Stimulated activated CD4-positive, alpha-beta T cell treated with anti-CD3 and anti-CD28 coated beads, Interleukin-12 subunit alpha, Interleukin-12 subunit beta, amount 100 ng/mL, for 48 hours (primary cell): Measurements from ENCODE around the gene APOBEC3C.
"Not testable (repeated sequence)": the region's sequence is repeated elsewhere in the genome, so short reads cannot be mapped to it uniquely, and the experiment has no call there.

Source experiments
- DNase-seq, 3 donors: peaks; one replicate each; pipeline ENCODE4 v3.0.0-alpha.2; 2020; ENCODE audit warnings: low read depth in 2 of 3, low spot score in 1 of 3

The APOBEC3C gene

DNA sequence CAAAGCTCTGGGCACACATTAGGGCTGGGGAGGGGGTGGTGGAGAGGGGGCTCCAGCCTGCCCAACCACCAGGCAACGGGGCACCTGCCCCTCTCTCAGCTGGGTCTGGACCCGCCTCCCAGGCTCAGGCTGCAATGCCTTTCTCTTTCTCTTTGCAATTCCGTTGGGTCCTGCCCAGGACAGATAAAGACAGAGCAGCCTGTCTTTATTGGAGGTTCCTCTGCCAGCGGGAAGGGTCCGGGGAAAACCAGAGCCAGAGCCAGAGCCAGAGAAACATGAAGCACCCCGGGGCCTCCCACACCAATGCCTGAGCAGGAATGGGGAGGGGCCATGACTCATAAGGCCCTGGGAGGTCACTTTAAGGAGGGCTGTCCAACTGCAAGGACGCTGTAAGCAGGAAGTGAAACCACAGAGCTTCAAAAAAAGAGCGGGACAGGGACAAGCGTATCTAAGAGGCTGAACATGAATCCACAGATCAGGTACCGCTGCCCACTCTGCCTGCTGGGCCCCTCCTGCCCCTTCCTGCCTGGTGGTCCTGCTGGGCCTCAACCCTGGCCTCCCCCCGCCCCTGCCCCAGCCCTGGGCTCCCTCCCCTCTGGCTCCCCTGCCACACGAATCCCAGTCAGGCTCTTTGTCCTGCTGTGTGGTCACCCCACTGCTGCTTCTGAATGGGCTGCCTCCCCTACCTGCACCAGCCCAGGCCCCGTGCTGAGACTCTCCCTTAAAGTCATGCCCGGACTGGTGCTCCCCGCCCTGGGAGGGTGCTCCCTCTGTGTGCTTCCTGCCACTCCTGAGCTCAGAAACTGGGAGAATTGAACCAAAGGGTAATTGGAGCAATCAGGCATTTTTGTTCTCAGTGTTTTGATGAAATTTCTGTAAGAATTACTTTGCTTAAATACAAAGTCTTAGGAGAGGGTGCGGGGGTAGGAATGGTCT lies 31.8 kb upstream of the APOBEC3C start, which contains the start of gene APOBEC3B:
APOBEC3B (plus strand) TSS at position 356 of the 936 bp plus-strand sequence; CDS start at position 463, 107 bp downstream.
- DNase-seq: peak; percentile 42 to 54 (median 51)

DNA sequence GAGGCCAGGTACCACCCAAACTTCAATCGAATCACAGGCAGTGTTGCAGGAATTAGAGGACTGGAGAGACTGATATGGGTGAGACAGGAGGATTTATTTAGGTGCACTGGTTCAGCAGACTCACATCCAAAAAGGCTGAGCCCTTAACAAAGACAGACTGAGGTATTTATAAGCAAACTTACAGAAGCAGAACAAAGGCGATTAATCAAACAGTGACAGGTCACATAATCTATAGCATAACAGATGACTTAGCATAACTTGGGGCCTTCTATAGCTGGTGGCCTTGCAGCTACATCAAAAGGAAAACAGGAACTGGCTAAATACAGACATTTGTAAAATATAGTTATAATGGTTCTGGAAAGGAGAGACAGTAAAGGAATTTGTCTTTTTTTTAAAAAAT lies 29.8 kb upstream of the APOBEC3C start:
- no peak for DNase-seq

DNA sequence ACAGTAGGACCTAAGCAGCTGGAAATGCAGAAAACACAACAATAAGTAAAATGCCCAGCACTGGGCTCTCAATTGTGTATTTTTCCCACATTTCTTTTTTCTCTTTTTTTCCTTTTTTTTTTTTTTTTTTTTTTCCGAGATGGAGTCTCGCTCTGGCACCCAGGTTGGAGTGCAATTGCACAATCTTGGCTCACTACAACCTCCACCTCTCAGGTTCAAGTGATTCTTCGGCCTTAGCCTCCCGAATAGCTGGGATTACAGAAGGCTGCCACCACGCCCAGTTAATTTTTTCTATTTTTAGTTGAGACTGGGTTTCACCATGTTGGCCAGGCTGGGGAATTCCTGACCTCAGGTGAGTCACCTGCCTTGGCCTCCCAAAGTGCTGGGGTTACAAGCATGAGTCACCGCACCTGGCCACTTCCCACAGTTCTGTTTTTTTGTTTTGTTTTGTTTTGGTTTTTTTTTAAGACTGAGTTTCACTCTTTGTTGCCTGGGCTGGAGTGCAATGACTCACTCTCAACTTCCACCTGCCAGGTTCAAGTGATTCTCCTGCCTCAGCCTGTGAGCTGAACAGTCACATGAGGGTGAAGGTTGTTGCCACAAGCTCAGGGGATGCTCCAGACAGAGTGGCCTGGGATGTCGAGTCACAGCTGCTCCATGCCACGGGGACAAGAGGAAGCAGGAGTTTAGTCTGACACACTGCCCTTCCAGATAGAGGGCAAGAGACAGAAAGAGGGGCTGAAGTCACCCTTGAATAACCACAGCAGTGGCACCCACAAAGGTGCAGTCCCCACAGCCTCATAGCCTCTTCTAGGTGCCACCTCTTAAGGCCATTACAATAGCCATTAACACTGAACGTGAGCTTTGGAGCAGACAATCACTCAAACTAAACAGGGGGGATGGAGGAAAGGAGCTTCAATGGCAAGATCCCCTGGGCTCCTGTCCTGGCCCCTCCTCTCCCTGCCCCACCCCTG lies 29.0 kb upstream of the APOBEC3C start:
- DNase-seq: peak; percentile 61 to 83 (median 71)

DNA sequence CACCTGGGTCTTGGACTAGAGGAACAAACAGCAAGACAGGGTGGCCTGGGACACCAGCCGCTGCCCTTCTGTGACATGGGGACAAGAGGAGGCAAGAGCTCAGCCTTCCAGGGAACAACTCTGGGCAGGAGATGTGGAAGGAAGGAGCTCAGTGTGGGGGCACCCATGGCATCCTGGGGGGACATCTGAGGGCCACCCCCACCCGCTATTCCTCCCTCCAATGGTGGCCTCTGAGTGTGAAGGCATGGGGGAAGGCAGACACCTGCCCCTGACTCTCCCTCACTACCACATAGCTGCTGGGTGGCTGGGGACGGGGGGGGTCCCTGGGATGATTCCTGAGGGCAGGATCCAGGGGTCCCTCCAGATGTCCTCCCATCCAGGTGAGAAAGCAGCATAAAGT lies 27.4 kb upstream of the APOBEC3C start:
- DNase-seq: no peak

DNA sequence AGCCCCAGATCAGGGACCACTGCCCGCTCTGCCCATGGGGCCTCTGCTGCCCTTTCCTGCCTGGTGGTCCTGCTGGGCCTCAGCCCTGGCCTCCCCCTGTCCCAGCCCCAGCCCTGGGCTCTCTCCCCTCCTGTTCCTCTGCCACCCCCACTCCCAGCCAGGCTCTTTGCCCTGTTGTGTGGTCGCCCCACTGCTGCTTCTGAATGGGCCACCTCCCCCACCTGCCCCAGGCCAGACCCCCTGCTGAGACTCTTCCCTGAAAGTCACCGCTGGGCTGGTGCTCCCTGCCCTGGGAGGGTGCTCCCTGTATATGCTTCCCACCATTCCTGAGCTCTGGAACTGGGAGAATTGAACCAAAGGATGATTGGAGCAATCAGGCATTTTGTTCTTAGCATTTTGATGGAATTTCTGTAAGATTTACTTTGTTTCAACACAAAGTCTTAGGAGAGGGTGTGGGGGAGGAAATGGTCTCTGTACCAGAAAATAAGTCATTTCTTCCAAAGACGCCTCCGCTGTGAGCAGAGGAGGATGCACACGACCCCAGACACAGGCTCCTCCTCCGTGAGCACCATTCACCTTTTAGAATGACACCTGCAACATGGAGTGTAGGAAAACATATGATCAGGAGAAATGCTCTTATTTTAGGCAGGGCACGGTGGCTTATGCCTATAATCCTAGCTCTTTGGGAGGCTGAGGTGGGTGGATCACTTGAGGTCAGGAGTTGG lies 26.7 kb upstream of the APOBEC3C start:
- DNase-seq: no peak

DNA sequence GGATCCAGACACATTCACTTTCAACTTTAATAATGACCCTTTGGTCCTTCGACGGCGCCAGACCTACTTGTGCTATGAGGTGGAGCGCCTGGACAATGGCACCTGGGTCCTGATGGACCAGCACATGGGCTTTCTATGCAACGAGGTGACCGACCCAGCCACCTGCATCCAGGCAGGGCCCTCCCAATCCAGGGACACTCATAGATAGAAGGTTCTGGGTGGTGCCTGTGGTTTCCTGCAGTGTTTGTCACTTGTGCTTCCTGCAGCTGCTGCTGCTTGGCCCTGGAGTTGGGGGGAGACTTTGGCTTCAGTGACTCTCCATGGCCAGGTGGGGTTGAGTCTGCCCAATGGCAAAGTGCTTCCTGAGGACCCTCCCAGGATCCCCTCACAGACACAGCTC lies 24.6 kb upstream of the APOBEC3C start:
- DNase-seq: no peak

DNA sequence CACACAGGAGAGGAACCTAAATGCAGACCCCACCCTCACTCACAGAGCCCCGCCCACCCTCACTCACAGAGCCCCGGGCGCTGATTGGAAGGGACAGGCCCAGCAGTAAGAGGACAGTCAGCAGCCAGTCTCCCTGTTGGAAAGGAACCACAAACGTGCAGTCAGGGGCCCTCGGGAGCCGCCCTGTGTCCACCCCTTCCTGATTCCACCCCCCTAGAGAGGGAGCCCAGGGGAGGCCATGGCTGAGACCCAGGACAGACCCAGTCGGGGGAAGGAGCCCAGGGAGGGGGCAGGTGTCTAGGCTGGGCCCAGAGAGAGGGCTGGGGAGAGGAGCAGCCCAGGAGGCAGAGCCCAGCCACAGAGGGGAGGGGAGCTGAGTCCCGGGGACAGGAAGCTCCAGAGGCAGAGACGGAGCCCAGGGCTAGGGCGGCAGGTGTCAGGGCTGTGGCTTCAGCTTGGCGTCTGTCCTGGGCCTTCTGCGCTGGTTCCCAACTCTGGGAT lies 21.1 kb upstream of the APOBEC3C start:
- DNase-seq: not testable (repeated sequence)

DNA sequence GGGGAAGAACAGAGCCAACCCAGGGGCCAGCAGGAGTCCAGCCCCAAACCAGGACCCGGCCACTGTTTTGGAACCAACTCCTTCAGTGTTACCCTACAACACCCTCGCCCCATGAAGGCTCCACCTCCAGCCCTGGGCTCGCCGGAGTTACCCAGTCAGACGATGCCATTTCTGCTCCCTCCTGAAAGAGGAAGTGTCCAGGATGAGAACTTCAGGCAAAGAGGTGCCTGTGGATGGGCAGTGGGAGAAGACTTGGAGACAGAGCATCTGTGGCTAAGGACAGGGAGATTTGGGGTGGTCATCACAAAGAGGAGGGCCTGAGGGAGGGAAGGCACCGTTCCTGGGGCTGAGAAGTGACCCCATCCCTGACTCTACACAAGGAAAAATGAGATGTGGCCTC lies 18.0 kb upstream of the APOBEC3C start:
- no peak for DNase-seq

DNA sequence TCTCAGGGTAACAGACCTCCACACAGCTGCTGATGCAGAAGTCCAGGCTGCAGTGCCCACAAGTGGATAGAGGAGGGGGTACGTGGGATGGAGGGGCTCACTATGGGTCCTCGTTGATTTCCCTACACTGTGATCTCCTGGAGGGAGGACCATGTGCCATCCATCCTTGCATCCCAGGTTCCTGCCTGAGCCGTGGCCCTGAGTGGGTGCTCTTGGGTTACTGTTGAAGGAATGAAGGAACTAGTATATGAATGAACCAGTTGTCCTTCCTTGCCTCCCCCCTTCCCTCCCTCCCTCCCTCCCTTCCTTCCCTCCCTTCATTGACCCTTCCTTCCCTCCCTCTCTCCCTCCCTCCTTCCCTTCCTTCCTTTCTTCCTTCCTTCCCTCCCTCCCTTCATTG lies 16.5 kb upstream of the APOBEC3C start:
- no peak for DNase-seq

DNA sequence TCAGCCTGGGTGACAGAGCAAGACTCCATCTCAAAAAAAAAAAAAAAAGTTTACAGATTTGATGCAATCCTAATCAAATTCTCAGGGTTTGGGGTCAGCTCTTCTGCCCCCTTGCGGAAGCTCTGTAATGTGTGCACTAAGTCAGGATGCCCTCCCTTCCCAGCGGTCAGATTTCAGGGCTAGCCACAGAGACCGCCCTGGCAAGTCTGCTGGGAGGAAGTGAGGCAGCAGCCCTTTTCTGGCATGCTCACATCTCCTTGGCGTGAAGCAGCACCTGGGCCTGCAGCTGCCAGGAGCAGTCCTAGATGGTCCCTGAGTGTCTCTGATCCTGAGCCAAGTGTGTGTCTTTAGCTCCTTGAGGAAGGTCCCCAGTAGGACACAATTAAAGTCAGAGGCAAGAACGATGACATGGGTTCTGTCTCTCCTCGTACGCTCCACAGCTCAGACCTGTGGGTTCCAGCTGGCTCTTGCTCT lies 10.9 kb upstream of the APOBEC3C start:
- peak; percentile 64 to 65 (median 65) for DNase-seq

DNA sequence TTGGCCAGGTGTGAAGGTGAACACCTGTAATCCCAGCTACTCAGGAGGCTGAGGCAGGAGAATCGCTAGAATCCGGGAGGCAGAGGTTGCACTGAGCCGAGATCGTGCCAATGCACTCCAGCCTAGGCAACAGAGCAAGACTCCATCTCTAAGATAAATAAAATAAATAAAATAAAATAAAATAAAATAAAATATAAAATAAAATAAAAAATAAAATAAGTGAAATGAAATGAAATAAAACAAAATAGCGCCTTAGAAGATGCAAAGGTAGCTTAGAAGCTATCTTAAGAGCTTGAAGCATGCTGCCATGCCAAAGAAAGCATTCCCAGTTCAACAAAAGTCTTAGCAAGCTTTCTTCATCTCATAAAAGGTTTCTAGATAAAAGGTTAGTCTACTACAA lies 6.9 kb upstream of the APOBEC3C start:
- DNase-seq: no peak

DNA sequence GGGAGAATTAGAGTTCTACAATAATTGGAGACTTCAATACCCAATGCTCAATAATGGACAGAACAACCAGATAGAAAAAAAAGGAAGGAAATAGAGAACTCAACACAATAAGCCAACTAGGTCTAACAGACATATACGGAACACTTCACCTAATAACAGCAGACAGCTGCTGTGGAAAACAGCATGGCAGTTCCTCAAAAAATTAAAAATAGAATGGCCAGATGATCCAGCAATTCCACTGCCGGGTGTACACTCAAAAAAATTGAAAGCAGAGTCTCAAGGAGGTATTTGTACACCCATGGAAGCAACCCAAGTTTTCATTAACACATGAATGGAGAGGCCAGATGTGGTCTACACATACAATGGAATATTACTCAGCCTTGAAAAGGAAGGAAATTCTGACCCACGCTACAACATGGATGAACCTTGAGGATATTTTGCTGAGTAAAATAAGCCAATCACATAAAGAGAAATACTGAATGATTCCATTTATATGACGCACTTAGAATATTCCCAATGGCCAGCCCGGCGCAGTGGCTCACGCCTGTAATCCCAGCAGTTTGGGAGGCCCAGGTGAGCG lies 5.7 kb upstream of the APOBEC3C start:
- DNase-seq: not testable (repeated sequence)

DNA sequence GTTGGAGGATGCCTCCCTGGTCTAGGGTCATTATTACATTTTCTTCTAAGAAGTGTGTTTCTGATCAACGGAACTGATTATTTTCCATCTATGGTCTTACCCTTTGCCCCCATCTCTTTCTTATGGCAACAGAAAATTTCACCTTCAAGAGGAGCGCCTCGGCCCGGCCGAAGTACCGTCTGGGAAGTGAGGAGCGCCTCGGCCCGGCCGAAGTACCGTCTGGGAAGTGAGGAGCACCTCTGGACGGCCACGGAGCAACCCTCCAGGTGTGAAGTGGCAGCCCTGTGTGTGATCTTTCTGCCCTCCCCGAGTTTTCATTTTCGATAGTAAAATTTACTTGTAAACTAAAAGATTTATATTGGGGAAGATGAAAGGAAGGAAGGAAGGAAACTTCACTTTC lies 3.1 kb upstream of the APOBEC3C start:
- DNase-seq: no peak

DNA sequence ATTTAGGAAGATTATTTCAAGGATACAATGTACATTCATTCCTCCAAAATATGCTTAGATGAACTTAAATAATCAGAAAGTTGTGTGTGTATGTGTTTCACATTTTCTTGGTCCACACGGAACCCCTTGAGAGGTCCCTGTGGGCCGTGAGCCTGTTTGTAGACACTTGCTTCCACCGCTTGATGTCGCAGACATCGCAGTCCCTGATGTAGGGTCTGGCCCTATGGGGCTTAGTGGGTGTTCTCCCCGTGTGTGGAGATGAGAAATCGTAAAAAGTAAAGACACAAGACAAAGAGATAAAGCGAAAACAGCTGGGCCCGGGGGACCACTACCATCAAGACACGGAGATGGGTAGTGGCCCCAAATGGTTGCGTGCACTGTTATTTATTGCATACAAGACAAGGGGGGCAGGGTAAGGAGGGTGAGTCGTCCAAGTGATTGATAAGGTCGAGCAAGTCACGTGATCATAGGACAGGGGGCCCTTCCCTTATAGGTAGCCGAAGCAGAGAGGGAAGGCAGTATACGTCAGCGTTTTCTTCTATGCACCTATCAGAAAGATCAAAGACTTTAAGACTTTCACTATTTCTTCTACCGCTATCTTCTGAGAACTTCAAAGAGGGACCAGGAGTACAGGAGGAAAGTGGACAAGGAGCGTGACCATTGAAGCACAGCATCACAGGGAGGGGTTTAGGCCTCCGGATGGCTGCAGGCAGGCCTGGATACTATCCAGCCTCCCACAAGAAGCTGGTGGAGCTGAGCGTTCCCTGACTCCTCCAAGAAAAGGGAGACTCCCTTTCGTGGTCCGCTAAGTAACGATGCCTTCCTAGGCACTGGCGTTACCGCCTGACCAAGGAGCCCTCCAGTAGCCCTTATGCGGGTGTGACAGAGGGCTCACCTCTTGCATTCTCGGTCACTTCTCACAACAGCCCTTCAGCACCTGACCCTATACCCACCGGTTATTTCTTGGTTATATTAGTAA lies 1.2 kb upstream of the APOBEC3C start:
- no peak for DNase-seq

DNA sequence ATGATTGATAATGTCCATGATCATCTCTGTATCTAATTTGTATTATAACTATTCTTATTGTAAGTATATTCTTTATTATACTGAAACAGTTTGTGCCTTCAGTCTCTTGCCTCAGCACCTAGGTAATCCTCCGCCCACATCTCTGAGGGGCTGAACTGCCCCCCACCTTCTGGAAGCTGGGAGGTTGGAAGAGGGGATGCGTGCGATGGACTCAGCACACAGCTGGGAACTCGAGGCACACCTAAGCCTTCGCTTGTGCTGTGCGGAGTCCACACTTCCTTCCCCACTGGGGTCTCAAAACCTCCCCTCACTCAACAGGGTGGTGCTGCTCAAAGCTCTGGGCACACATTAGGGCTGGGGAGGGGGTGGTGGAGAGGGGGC lies 506 bp upstream of the APOBEC3C start:
- not testable (repeated sequence) for DNase-seq

DNA sequence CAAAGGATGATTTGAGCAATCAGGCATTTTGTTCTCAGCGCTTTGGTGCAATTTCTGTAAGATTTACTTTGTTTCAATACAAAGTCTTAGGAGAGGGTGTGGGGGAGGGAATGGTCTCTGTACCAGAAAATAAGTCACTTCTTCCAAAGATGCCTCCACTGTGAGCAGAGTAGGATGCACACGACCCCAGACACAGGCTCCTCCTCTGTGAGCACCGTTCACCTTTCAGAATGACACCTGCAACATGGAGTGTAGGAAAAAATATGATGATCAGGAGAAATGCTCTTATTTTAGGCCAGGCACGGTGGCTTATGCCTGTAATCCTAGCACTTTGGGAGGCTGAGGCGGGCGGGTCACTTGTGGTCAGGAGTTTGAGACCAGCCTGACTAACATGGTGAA lies 665 bp downstream of the APOBEC3C start:
- DNase-seq: not testable (repeated sequence)

DNA sequence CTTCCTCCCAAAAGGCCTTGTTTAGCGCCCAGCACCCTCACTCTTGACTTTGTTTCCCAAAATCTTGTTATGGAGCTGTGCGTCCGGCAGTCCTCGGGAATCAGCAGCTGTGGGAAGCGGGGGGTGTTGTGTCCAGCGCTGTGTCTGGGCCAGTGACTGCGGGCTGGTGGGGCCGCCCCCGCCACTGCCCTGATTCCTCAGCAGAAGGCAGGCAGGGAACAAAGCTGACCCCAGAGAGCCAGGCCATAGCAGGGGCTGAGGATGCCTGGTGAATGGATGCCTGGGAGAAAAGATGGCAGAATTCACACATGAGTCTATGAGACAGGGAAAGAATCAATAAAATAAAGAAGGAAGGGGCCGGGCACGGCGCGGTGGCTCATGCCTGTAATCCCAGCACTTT lies 2.5 kb downstream of the APOBEC3C start:
- no peak for DNase-seq

DNA sequence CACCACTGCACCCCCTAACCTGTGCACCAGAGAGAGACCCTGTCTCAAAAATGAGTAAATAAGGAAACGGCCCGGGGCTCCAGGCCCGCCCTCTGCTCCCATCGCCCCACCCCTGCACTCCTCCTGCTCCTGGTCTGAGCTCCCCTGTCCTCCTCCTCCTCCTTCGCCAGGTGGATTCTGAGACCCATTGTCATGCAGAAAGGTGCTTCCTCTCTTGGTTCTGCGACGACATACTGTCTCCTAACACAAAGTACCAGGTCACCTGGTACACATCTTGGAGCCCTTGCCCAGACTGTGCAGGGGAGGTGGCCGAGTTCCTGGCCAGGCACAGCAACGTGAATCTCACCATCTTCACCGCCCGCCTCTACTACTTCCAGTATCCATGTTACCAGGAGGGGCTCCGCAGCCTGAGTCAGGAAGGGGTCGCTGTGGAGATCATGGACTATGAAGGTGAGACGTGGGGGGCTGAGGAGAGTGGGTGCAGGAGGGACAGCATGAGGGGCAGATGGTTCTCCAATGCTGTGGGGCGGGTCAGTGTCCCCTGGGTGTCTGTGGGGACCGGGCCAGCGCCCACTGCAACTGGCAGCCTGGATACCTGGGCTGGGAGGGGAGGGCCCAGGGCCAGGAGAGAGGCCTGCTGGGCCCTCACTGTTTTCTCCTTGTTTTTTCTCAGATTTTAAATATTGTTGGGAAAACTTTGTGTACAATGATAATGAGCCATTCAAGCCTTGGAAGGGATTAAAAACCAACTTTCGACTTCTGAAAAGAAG lies 3.7 kb downstream of the APOBEC3C start:
- DNase-seq: no peak
